Measurements from ENCODE around the gene DNTT. TPM values are rescaled to one million over a fixed set of nuclear protein-coding genes. Genes with fewer than 3 reads are reported as not detected.

The DNTT gene
- total and polyA plus RNA-seq, 2 of the 13 experiments (the other 11 are each of a cell fraction or from before 2014, with no cell fraction given) = not detected

GRCh38 chr10:96271016-96271815 is 33.0 kb upstream of the DNTT start, which contains the start of gene BLNK (continued):
- TF ChIP-seq EEA1 (CRISPR knock-in tag; IDR thresholded peaks at IDR 0.05; ENCODE audit: borderline replicate concordance) = no peak
- TF ChIP-seq ZNF589 (CRISPR knock-in tag; conservative IDR thresholded peaks at IDR 0.05) = no peak
- TF ChIP-seq MAF1 (CRISPR knock-in tag; IDR thresholded peaks at IDR 0.05; ENCODE audit: borderline replicate concordance) = no peak
- no peak for TF ChIP-seq SKI (IDR thresholded peaks at IDR 0.05; ENCODE audit: partially characterized antibody)
- TF ChIP-seq ZSCAN9 (CRISPR knock-in tag; IDR thresholded peaks at IDR 0.05; ENCODE audit: borderline replicate concordance) = no peak
- TF ChIP-seq MXD4 (CRISPR knock-in tag; IDR thresholded peaks at IDR 0.05) = no peak
- TF ChIP-seq FOXK2 (IDR thresholded peaks at IDR 0.05) = no peak
- TF ChIP-seq REXO4 (CRISPR knock-in tag; IDR thresholded peaks at IDR 0.05; ENCODE audit: borderline replicate concordance) = no peak
- no peak for TF ChIP-seq SRY (CRISPR knock-in tag; IDR thresholded peaks at IDR 0.05)
- no peak for TF ChIP-seq SP1 (IDR thresholded peaks at IDR 0.05)
- no peak for TF ChIP-seq SP1 (CRISPR knock-in tag; IDR thresholded peaks at IDR 0.05)
- TF ChIP-seq CREB3 (CRISPR knock-in tag; IDR thresholded peaks at IDR 0.05) = no peak
